Uterus (tissue), 2 donors: ENCODE data around the gene SRXN1.

ENCODE experiments used
- CTCF ChIP-seq, 4 experiments: fragments of 200-600 bp in 2 of 4; fragments of 450-650 bp in 2 of 4; sonication (generic) in 2 of 4; IDR thresholded peaks; one replicate each; pipeline ENCODE4 v1.5.1; 2016 to 2019; ENCODE audit warnings: antibody characterized with exemption in 4 of 4, mild to moderate bottlenecking in 2 of 4, moderate library complexity in 1 of 4
- POLR2A ChIP-seq, 2 donors: fragments of 450-650 bp; IDR thresholded peaks; one replicate each; pipeline ENCODE4 v1.6.1; 2016; ENCODE audit warnings: antibody characterized with exemption in 2 of 2, mild to moderate bottlenecking in 1 of 2, moderate library complexity in 1 of 2

- no peak for TF ChIP-seq POLR2A (IDR thresholded peaks at IDR 0.05)
- no peak for TF ChIP-seq CTCF (IDR thresholded peaks at IDR 0.05)
Measured at GRCh38 chr20:611047-611842, 41.8 kb downstream of the SRXN1 start.
